GM19395 (cell line): ENCODE data around the gene GADD45B.

ENCODE experiments used
- ATAC-seq: cut with Tn5 transposase; IDR thresholded peaks from one replicate; pipeline ENCODE4 v1.9.1; 2021; ENCODE audit warnings: mild to moderate bottlenecking, moderate library complexity; ENCODE audit not compliant: unreplicated experiment

GADD45B gene, protein sequence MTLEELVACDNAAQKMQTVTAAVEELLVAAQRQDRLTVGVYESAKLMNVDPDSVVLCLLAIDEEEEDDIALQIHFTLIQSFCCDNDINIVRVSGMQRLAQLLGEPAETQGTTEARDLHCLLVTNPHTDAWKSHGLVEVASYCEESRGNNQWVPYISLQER

GRCh38 chr19:2475702-2476450 lies at the start of gene GADD45B:
TSS of gene GADD45B (plus strand) at chr19:2476127. CDS start at chr19:2476359, 232 bp downstream.
- ATAC-seq, result peak; percentile 57

DNA sequence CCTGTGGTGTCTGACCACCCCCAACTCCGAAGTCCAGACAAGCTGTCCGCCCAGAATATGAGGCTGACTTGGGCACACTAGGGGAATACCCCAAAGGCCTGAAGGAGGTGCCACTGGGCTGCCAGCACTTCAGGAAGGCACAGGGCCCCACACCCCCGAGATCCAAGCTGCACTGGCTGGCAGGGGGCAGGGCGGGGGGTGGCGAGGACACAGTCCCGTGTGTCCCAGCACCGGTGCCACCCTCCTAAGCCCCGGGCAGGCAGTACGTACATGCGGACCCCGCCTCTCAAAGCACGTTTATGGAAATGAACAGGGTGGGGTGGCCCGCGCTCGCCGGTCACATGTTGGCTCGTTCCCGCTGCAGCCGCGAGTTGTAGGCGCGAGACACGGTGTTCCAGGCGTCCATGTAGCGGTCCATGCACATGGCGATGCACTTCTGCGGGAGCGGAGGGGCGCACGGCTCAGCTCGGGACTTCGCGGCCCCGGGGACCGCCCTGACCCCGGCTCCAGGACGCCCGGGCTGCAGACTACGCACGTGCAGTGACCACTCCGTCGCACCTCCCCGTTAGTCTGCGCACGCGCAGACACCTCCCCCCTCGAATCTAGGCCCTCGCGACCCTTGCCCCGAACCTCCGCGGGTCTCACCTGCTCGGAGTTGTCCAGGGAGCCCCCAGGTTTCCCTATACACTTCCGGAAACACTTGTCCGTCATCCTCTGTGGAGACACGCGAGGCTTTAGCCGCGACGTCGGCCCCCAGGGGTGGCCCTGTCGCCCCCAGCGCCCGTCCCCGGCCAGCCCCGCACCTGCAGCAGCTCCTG lies 49.1 kb upstream of the GADD45B start:
- ATAC-seq, result peak; percentile 24

DNA sequence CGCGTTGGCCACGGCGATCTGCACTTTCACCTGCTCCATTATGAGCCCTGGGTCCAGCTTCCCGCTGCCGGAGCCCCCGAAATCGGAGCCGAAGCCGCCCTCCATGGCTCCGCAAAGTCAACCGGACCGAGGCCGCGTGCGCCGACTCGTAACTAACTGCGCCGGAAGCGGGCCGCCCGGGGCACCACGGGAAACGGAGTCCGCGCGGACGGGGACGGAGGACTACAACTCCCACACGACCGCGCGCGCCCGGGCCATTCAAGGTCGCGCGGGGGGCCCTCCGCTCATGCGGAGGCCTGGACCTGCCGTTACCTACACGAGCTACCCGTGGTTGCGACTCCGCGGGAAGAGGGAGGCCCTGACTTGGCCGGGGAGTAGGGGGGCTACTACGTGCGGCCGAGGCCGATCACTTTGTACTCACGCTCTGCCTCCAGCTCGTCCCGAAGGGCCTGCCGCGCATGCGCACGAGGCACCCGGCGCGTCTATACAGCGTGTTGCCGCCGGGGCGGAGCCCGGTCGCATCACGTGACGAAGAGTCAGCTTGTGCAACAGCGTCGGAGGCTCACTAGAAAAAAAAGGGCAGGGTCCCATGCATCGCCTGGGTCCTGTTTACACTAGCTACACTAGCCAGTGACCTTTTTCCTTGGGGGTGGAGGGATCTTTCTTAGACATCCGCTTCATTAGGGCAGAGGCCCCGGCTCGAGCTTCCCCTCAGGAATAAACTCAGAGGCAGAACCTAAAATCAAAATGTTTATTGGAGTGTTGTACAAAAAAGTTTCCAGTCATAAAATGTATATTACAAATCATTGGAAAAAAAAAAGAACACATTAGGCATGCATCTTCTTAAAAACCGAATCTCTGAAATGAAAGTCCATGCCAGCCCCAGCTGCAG lies 48.3 kb upstream of the GADD45B start, which contains the start of gene TIMM13:
Gene TIMM13 (minus strand): TSS at position 158 of the 892 bp plus-strand sequence. CDS start 53 bp downstream, at position 105.
- ATAC-seq, result peak; percentile 80

- no peak for ATAC-seq
Observed at GRCh38 chr19:2428321-2428690, 47.6 kb upstream of the GADD45B start.

DNA sequence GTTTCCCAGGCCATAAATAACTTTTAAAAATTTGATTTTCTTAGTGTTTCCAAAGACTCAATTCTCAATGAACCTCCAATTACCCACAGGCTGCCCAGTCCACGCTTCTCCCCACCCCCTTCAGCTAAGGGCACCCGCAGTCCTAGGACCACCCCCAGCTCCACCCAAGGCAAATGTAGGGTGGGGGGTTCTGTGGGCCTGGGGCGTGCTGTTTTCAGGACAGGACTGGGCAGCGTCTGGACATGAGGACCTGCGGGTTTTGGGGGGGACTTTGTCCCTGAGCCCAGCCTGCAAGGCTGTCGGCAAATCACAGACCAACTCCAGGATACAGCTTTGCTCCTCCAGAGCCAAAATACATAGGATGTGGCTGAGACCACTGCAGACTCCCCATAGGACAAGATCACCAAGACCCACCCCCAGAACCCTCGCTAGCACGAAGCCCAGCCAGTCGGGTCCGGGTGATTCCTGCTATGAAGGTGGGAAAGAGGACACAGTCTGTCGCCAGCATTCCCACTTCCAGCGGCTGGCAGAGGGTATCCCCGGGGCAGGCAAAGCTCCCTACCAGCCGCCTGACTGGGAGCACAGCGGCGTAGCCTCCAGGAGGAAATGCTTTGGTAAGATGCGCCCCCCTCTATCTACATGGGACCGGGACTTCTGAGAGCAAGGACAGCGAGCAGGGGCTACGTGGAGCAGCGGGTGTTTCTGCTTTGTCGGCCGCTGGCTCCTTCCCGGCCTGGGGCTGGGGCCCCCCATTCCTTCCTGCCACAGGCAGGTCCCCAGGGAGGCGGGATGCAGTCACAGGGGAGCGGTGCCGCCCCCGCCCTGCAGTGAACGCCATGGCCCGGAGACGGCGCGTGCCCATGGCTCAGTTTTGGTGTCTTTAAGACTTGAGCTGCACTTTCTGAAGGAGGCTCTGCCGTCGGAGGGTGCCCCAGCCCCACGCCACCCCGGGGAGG lies 46.9 kb upstream of the GADD45B start:
- ATAC-seq, result no peak

DNA sequence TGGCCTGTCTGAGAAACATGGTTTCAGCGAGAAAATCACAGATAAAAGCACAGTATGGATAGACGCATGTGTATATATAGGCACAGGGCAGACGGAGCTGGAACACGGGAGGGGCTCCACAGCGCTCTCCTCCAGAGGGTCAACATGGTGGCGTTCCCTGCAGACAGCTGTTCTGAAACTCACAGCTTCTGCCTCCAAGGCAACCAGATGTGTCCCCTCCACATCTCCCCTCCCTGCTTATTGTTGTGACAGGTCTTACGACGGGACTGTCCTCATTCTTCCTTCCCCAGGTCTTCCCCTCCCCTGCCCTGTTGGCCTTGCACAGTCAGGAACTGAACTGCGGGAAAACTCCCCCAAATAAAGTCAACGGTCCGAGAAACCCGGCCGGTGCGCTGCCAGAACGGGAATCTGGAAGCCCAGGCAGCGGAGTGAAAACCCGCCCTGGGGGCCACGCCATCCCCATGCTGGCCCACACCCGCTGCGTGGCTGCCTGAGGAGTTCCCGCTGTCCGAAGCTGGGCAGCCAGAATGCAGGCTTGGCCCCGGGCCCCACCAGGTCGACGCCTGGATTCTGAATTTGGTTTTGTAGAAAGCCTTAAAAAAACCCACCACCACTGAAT lies 45.9 kb upstream of the GADD45B start:
- ATAC-seq, result no peak

- ATAC-seq, result no peak
Observed at GRCh38 chr19:2431318-2432055, 44.4 kb upstream of the GADD45B start.

DNA sequence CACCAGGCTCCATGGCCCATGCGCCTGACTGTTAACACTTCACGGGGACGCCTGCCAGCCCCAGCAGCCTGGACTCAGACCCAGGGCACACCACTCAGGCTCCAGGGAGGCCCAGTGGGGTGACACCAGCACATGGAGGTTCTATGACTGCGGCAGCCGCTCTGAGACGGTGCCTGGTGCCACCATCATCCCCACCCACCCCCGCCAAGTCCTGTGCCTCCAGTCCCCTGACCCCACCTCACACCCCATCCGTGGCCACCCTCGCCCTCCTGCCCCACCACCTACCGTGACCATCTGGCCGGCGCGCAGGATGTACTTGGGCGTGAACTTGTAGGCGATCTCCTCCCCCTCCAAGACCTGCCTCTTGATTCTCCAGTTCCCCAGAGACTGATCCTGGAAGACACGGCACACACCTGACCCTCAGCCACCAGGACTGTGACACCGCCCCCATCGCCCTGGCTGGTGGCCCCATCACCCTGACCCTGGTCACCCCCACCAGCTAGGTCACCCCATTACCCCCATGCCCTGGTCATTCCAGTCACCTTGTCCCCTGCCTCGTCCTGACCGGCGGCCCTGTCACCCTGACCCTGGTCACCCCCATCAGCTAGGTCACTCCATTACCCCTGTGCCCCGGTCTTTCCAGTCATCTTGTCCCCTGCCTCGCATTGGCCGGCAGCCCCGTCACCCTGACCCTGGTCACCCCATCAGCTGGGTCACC lies 43.6 kb upstream of the GADD45B start:
- no peak for ATAC-seq

- ATAC-seq, result no peak
Observed at GRCh38 chr19:2433854-2434253, 42.1 kb upstream of the GADD45B start.

- ATAC-seq, result no peak
Observed at GRCh38 chr19:2434267-2434666, 41.7 kb upstream of the GADD45B start.

DNA sequence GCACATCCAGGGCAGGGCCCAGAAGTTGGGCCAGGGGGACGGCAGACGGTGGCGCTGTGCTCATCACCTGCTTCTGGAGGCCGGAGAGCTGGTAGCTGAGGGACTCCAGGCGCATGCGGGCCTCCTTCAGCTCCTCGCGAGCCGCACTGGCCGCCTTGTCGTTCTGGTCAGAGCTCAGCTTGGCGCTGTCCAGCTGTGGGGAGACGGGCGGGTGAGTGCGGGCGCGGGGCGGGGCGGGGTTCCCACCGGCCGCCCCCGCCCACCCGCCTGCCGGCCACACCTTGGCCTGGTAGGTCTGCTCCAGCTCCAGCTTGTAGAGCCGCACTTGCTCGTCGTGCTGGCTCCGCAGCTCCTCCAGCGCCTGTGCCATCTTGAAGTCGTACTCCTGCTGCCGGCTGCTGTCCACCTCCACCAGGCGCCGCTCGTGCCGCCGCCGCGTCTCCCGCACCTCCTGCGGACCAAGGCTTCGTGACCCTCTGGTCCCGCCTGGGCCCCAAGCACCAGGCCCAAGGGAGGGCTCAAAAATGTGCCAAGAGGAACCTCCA lies 41.1 kb upstream of the GADD45B start:
- no peak for ATAC-seq

DNA sequence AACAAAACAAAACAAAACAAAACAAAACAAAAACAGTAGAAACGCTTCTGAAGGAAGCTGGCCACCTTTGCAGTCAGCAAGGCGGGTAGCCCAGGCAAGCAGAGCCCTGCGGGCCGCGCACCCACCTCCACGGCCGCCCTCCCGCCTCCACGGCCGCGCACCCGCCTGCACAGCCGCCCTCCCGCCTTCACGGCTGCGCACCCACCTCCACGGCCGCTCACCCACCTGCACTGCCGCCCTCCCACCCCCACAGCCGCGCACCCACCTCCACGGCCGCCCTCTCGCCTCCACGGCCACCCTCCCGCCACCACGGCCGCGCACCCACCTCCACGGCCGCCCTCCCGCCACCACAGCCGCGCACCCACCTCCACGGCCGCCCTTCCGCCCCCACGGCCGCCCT lies 39.5 kb upstream of the GADD45B start:
- no peak for ATAC-seq

- ATAC-seq, result no peak
Observed at GRCh38 chr19:2436926-2437325, 39.0 kb upstream of the GADD45B start.

DNA sequence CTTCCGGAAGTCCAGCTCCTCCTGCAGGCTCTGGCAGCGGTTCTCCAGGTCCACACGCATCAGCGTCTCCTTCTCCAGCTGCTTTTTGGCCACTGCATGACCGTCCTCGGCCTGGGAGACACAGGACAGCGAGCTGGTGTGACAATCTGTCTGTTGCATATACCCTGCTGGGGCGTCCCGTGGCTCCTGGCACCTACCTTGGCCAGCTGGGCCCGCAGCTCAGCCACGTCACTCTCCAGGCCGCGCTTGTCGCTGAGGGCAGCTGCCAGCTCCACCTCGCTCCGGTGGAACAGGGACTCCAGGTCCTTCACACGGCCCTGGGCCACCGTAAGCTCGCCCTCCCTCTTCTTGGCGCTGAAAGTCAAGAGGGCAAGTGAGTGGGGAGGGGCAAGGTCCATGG lies 37.7 kb upstream of the GADD45B start:
- ATAC-seq, result no peak

DNA sequence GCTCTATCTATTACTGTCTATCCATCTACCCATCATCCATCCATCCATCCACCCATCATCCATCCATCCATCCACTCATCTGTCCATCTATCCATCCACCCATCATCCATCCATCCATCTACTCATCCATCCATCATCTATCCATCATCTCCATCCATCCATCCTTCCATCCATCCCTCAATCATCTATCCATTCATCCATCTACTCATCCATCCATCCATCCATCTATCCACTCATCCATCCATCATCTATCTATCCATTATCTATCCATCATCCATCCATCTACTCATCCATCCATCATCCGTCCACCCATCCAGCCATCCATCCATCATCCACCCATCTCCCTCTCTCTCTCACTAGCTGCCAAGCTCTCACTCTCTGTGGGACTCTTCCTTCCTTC lies 35.4 kb upstream of the GADD45B start:
- ATAC-seq, result no peak

DNA sequence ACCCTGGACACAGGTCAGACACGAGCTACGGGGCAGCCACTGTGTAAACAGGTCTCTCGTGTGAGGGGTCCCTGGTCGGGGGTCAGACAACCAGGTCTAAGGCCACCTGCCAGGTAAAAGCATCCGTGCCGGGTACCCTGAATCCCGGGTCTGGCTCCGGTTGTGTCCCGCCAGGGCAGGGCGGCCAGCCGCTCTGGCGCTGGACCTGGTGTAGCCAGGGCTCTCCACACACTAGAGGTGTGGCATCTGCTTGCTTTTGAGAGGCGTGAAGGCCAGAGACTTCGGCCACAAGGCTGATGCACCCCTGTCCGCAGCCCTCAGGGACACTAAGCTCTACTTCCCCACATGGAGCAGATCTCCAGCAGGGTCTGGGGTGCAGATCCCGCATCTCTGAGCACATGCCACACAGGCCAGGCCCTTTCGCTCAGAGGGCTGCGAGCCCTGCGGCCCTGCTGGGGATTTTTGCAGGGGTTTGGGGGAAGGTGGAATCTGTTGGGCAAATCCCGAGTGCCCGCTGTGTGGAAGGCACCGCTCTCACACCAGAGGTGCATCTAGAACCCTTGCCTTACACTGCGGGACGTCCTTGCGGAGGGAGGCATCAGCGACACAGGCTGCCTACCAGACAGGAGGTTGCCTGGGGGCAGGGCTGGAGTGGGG lies 34.7 kb upstream of the GADD45B start:
- no peak for ATAC-seq
